22Rv1 (cell line): ENCODE data around the gene RUSC2.

ENCODE experiments used
- H3K27ac ChIP-seq: fragments of 450-650 bp; 2 replicates; pipeline ENCODE4 v1.5.1; 2017
- CTCF ChIP-seq: fragments of 450-650 bp; IDR thresholded peaks from 2 replicates; pipeline ENCODE4 v1.5.1; 2017; ENCODE audit warnings: mild to moderate bottlenecking
- ZFX ChIP-seq: fragments of 450-650 bp; IDR thresholded peaks from 2 replicates; pipeline ENCODE4 v1.6.1; 2017; ENCODE audit warnings: antibody characterized with exemption, borderline replicate concordance

RUSC2 gene

GRCh38 chr9:35510383-35510753 lies 20.5 kb downstream of the RUSC2 start:
- no peak overlapping the region for H3K27ac ChIP-seq
- no peak for TF ChIP-seq CTCF

- H3K27ac ChIP-seq: no peak overlapping the region
- TF ChIP-seq ZFX (no peak), CTCF (no peak)
Observed at GRCh38 chr9:35510754-35511428, 21.0 kb downstream of the RUSC2 start.

GRCh38 chr9:35511453-35511852 lies 21.5 kb downstream of the RUSC2 start:
- no peak for TF ChIP-seq ZFX
- TF ChIP-seq CTCF: no peak
- no peak overlapping the region for H3K27ac ChIP-seq

GRCh38 chr9:35515766-35516165 lies 25.9 kb downstream of the RUSC2 start:
- no peak overlapping the region for H3K27ac ChIP-seq
- no peak for TF ChIP-seq ZFX

- H3K27ac ChIP-seq: no peak overlapping the region
Observed at GRCh38 chr9:35516479-35516878, 26.6 kb downstream of the RUSC2 start.

GRCh38 chr9:35517131-35517530 lies 27.2 kb downstream of the RUSC2 start:
- peak overlapping the region; percentile 72 for H3K27ac ChIP-seq
- TF ChIP-seq ZFX (no peak), CTCF (no peak)

More at GRCh38 chr9:35516479-35516878, 26.6 kb downstream of the RUSC2 start:
- TF ChIP-seq CTCF: no peak
- no peak for TF ChIP-seq ZFX

- no peak for TF ChIP-seq CTCF
- TF ChIP-seq ZFX: no peak
- H3K27ac ChIP-seq: peak overlapping the region; percentile 72
Observed at GRCh38 chr9:35517552-35518224, 27.8 kb downstream of the RUSC2 start.
